HepG2 (cell line): Measurements from ENCODE around the gene CAPS. TPM values are rescaled to one million over a fixed set of nuclear protein-coding genes. Genes with fewer than 3 reads are reported as not detected.

Source experiments
- ATAC-seq: fragments of 200-7000 bp; cut with Tn5 transposase; 3 replicates; pipeline ENCODE4 v1.9.1; 2020; ENCODE audit warnings: mild to moderate bottlenecking, moderate library complexity
- BruUV-seq: library from RNA; stranded (reverse); fragments of 400-500 nt; replicated peaks from 2 replicates; lab custom pipeline; 2021; lab: Mats Ljungman, UMichigan
- CTCF ChIA-PET: fragments of 300-600 bp; formaldehyde crosslinking; extraction: SDS; loops from one replicate; lab custom pipeline; 2021; ENCODE audit warnings: low total read pairs, inconsistent platforms, low intra/inter-chr PET ratio; lab: Yijun Ruan, JAX
- POLR2A ChIA-PET: fragments of 350-600 bp; sonication (Branson Sonifier 250); formaldehyde crosslinking; loops from one replicate; lab custom pipeline; 2020; ENCODE audit warnings: antibody characterized with exemption, inconsistent platforms; lab: Yijun Ruan, JAX
- DNase-seq: peaks from one replicate; pipeline ENCODE4 v3.0.0-alpha.2; 2015; ENCODE audit warnings: low spot score
- FAIRE-seq: peaks from 3 replicates; lab custom pipeline; 2011; peaks lifted over from hg19 to GRCh38; lab: Jason Lieb, UNC
- H2AFZ ChIP-seq: one replicate; pipeline ENCODE4 v1.6.1; 2011; ENCODE audit warnings: low read length, inconsistent platforms
- H3K27ac ChIP-seq: fragments of 300-600 bp; 3 replicates; pipeline ENCODE4 v1.8.0; 2011; ENCODE audit warnings: mixed run types, mild to moderate bottlenecking, mixed read lengths, low read length, inconsistent platforms; ENCODE audit not compliant: insufficient read depth; ENCODE audit errors: extremely low read length
- H3K27me3 ChIP-seq, 2 experiments: fragments of 200-600 bp in 1 of 2; 2 replicates in 1 of 2; 3 replicates in 1 of 2; pipeline versions ENCODE4 v1.6.0 to v1.8.0; 2011; ENCODE audit warnings: low read length in 2 of 2, mild to moderate bottlenecking in 2 of 2, moderate library complexity in 2 of 2, inconsistent platforms in 1 of 2; ENCODE audit not compliant: insufficient read depth in 2 of 2, control insufficient read depth in 1 of 2
- H3K36me3 ChIP-seq, 2 experiments: fragments of 200-600 bp in 1 of 2; replicated peaks in 1 of 2; 2 replicates in 1 of 2; 3 replicates in 1 of 2; pipeline versions ENCODE4 v1.5.1 to v1.8.0; 2011; ENCODE audit warnings: low read length in 2 of 2, inconsistent platforms in 1 of 2; ENCODE audit not compliant: insufficient read depth in 2 of 2, control insufficient read depth in 1 of 2
- H3K4me1 ChIP-seq: 2 replicates; pipeline ENCODE4 v1.5.1; 2012; ENCODE audit warnings: low read length, inconsistent platforms; ENCODE audit not compliant: insufficient read depth
- H3K4me2 ChIP-seq: 2 replicates; pipeline ENCODE4 v1.6.0; 2011; ENCODE audit warnings: low read depth, low read length, inconsistent platforms
- H3K4me3 ChIP-seq, 3 experiments: fragments of 200-600 bp in 1 of 3; sonication (generic), shearing (Covaris generic) in 1 of 3; replicated peaks in 1 of 3; 2 replicates each; pipeline ENCODE4 v1.5.1; 2011 to 2016; ENCODE audit warnings: low read length in 3 of 3, inconsistent platforms in 2 of 3, low read depth in 2 of 3, mild to moderate bottlenecking in 2 of 3, control low read depth in 1 of 3, mixed read lengths in 1 of 3; ENCODE audit not compliant: insufficient read depth in 1 of 3
- H3K79me2 ChIP-seq: one replicate; pipeline ENCODE4 v1.6.1; 2011; ENCODE audit warnings: low read length, inconsistent platforms; ENCODE audit not compliant: insufficient read depth
- H3K9ac ChIP-seq: 2 replicates; pipeline ENCODE4 v1.6.0; 2011; ENCODE audit warnings: mild to moderate bottlenecking, low read depth, low read length, inconsistent platforms; ENCODE audit not compliant: insufficient read depth
- H3K9me3 ChIP-seq: 2 replicates; pipeline ENCODE4 v1.5.1; 2012; ENCODE audit warnings: mild to moderate bottlenecking, low read length
- H4K20me1 ChIP-seq: 2 replicates; pipeline ENCODE4 v1.6.0; 2011; ENCODE audit warnings: inconsistent platforms, mild to moderate bottlenecking, low read length, moderate library complexity; ENCODE audit not compliant: insufficient read depth
- ATF5 ChIP-seq: sonication (generic); formaldehyde crosslinking; IDR thresholded peaks from 2 replicates; pipeline ENCODE4 v1.4.0; 2020; ENCODE audit warnings: mild to moderate bottlenecking, low read depth, missing genetic modification reagents
- ATRX ChIP-seq: sonication (generic); formaldehyde crosslinking; IDR thresholded peaks from 2 replicates; pipeline ENCODE4 v1.4.0; 2020; ENCODE audit warnings: missing genetic modification reagents, borderline replicate concordance
- CENPBD1 ChIP-seq: sonication (generic); formaldehyde crosslinking; IDR thresholded peaks from 2 replicates; pipeline ENCODE4 v1.8.0; 2022; ENCODE audit warnings: missing genetic modification reagents, low read depth, mild to moderate bottlenecking, borderline replicate concordance
- DZIP1 ChIP-seq: sonication (generic); formaldehyde crosslinking; IDR thresholded peaks from 2 replicates; pipeline ENCODE4 v1.5.0; 2020; ENCODE audit warnings: mild to moderate bottlenecking, missing genetic modification reagents
- KAT7 ChIP-seq: IDR thresholded peaks from 2 replicates; pipeline ENCODE4 v1.6.1; 2018; ENCODE audit warnings: borderline replicate concordance, missing compliant biosample characterization
- NFE2L1 ChIP-seq: sonication (generic); formaldehyde crosslinking; IDR thresholded peaks from 2 replicates; pipeline ENCODE4 v1.4.0; 2020; ENCODE audit warnings: missing genetic modification reagents, mild to moderate bottlenecking, borderline replicate concordance
- NR2F1 ChIP-seq, 2 experiments: fragments of 450-650 bp in 1 of 2; formaldehyde crosslinking in 1 of 2; IDR thresholded peaks; 2 replicates each; pipeline versions ENCODE4 v1.5.0 to v1.6.1; 2016 to 2020; ENCODE audit warnings: mild to moderate bottlenecking in 1 of 2, missing compliant biosample characterization in 1 of 2, missing genetic modification reagents in 1 of 2, moderate library complexity in 1 of 2
- PAX8 ChIP-seq: sonication (generic); formaldehyde crosslinking; IDR thresholded peaks from 2 replicates; pipeline ENCODE4 v1.8.0; 2022; ENCODE audit warnings: mild to moderate bottlenecking, missing genetic modification reagents, borderline replicate concordance
- USF2 ChIP-seq, 2 experiments: sonication (generic) in 1 of 2; formaldehyde crosslinking in 1 of 2; IDR thresholded peaks; 2 replicates each; pipeline versions ENCODE4 v1.5.1 to v1.6.1; 2011 to 2020; ENCODE audit warnings: borderline replicate concordance in 1 of 2, low read depth in 1 of 2, low read length in 1 of 2, mild to moderate bottlenecking in 1 of 2, missing genetic modification reagents in 1 of 2, moderate library complexity in 1 of 2
- ZBTB7A ChIP-seq: sonication (generic); formaldehyde crosslinking; IDR thresholded peaks from 2 replicates; pipeline ENCODE4 v1.8.0; 2022; ENCODE audit warnings: mild to moderate bottlenecking, missing genetic modification reagents
- ZNF570 ChIP-seq: sonication (generic); formaldehyde crosslinking; IDR thresholded peaks from 2 replicates; pipeline ENCODE4 v1.4.0; 2020; ENCODE audit warnings: mild to moderate bottlenecking, missing genetic modification reagents, borderline replicate concordance
- ZNF878 ChIP-seq: sonication (generic); formaldehyde crosslinking; IDR thresholded peaks from 2 replicates; pipeline ENCODE4 v1.8.1; 2023; ENCODE audit warnings: mild to moderate bottlenecking, missing genetic modification reagents, moderate library complexity
- WGBS: methylation state at CpG from one replicate; pipeline ENCODE4 v1.1.6; 2017; ENCODE audit warnings: low lambda C conversion rate; 5-methylcytosine and 5-hydroxymethylcytosine counted together
- in situ Hi-C: cut with HindIII; loops from 2 replicates; pipeline ENCODE4 v1.10.0; 2017; ENCODE audit warnings: low pct_unique_long_range_greater_than_20kb; ENCODE audit not compliant: extremely low pct_ligation_motif_present
- intact Hi-C: fragments of 100-400 bp; cut with micrococcal nuclease; formaldehyde crosslinking; loops from one replicate; pipeline ENCODE4 v1.10.0; 2022; ENCODE audit not compliant: unreplicated experiment
- polyA plus RNA-seq, 8 experiments: library from polyadenylated mRNA; depleted of rRNA in 3 of 8; stranded (reverse) in 7 of 8; unstranded in 1 of 8; fragments of >200 nt; fragmentation: Illumina TruSeq in 4 of 8; extraction: Trizol in 4 of 8; gene quantifications; 2 replicates each; pipeline versions ENCODE4 v1.2.1 to v1.2.3, GENCODE V29; 2011 to 2016; ENCODE audit warnings: low read depth in 4 of 8, missing spikeins in 1 of 8, mixed read lengths in 1 of 8; ENCODE audit not compliant: insufficient read depth in 1 of 8
- total RNA-seq, 5 experiments: library from RNA; depleted of rRNA; stranded (reverse); fragments of >200 nt; fragmentation: Illumina TruSeq; extraction: Trizol; gene quantifications; 2 replicates each; pipeline ENCODE4 v1.2.3, GENCODE V29; 2016; ENCODE audit warnings: low read depth in 1 of 5
- TF ChIP-seq, protein P1 (sequence below): sonication (generic); formaldehyde crosslinking; IDR thresholded peaks from 2 replicates; pipeline ENCODE4 v1.5.0; 2020; ENCODE audit warnings: missing genetic modification reagents
- TF ChIP-seq, protein P2 (sequence below): IDR thresholded peaks from 2 replicates; pipeline ENCODE4 v1.6.1; 2016; ENCODE audit warnings: missing genetic modification reagents, missing compliant biosample characterization

CAPS gene
- total and polyA plus RNA-seq, 2 of the 13 experiments (the other 11 are each of a cell fraction or from before 2014, with no cell fraction given), result 3.1 TPM

GRCh38 chr19:5903056-5903623, 10.9 kb upstream of the CAPS start:
- Histone ChIP-seq H3K9ac (peak overlapping the region; percentile 100), H3K27ac (peak overlapping the region; percentile 98), H3K4me1 (peaks cover 52% of the 10 kb centered on the region), H2AFZ (no peak overlapping the region), H3K4me3 (peak overlapping the region; percentile 78 to 100 (median 99)), H3K36me3 (peaks cover 0 to 12% of the 10 kb centered on the region in 2 experiments; a peak in 2 of 5 replicates), H3K9me3 (no peaks in the 10 kb centered on the region), H3K27me3 (peaks cover 0 to 4% of the 10 kb centered on the region in 2 experiments; a peak in 1 of 5 replicates), H4K20me1 (peaks cover 12% of the 10 kb centered on the region; the same call in 1 of the 2 replicates), H3K4me2 (peak overlapping the region; percentile 81), H3K79me2 (peaks cover 44% of the 10 kb centered on the region)
- 0% methylated on average over 10 of the region's 27 CpGs for WGBS
- ATAC-seq, result no peak
- BruUV-seq, result TSS peak; percentile 70
- in situ Hi-C loops, result no loop called here
- no peak for DNase-seq
- FAIRE-seq, result no peak
- ChIA-PET CTCF (no interaction called here), POLR2A (interaction anchor here (0.6 to 3.9 kb wide), 24 partner anchors 8 to 627 kb away, joined by 3 to 79 read pairs (median 7); partner anchors contain the start of genes CAPS, DUS3L, FUT5 and FUT6)
- intact Hi-C loops, result no loop called here
- TF ChIP-seq CENPBD1 (CRISPR knock-in tag) (peak; percentile 61; the same call in 1 of the 2 replicates), KAT7 (CRISPR knock-in tag) (peak; percentile 78; the same call in 1 of the 2 replicates), ATF5 (CRISPR knock-in tag) (0 out of 2 replicates have a peak, but pooled peaks have one; percentile 4), NFE2L1 (CRISPR knock-in tag) (peak; percentile 67), ZNF878 (CRISPR knock-in tag) (0 out of 2 replicates have a peak, but pooled peaks have one; percentile 12), USF2 (IDR thresholded peaks at IDR 0.05; ENCODE audit: low read depth, low read length) (no peak), USF2 (CRISPR knock-in tag; IDR thresholded peaks at IDR 0.05; ENCODE audit: borderline replicate concordance) (no peak), DZIP1 (CRISPR knock-in tag) (peak; percentile 74; the same call in 1 of the 2 replicates), ZNF570 (CRISPR knock-in tag) (no peak), PAX8 (0 out of 2 replicates have a peak, but pooled peaks have one; percentile 17), ZBTB7A (CRISPR knock-in tag) (0 out of 2 replicates have a peak, but pooled peaks have one; percentile 74), ATRX (no peak), NR2F1 (CRISPR knock-in tag; IDR thresholded peaks at IDR 0.05) (0 out of 4 replicates have a peak, but pooled peaks of 1 of the 2 experiments have one; percentile 7)
- TF ChIP-seq, protein P1, sequence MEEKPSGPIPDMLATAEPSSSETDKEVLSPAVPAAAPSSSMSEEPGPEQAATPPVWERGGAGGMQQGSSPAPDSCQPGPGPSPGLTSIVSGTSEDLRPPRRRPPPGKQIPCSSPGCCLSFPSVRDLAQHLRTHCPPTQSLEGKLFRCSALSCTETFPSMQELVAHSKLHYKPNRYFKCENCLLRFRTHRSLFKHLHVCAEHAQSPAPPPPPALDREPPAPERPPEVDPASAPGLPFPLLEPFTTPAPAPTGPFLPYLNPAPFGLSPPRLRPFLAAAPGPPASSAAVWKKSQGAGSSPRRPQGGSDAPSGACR, result peak; percentile 56; the same call in 1 of the 2 replicates
- TF ChIP-seq, protein P2, sequence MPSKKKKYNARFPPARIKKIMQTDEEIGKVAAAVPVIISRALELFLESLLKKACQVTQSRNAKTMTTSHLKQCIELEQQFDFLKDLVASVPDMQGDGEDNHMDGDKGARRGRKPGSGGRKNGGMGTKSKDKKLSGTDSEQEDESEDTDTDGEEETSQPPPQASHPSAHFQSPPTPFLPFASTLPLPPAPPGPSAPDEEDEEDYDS (CRISPR knock-in tag), result no peak
